ENCODE results near the gene EFCC1.
A peak's percentile ranks its signal among the peaks of the same experiment; 100 is the strongest.

The EFCC1 gene

DNA sequence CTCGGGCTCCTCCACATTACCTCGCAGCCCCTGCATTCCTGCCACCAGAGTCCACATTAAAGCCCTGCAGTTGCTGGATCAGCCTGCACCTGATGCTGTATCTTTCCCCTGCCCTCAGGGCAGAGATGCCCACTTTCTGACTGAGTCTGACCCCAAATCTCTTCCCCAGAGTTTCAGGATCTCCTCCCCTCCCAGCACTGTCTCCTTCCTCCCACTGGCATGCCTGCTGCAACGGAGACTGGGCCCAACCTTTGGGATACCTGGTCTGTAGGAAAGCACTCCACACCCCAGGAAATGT is 38.9 kb downstream of the EFCC1 start:
- Histone ChIP-seq H3K4me3 (ENCODE audit: control insufficient read depth in 1 of 7, extremely low read depth in 1 of 7, insufficient read depth in 4 of 7, low read depth in 2 of 7, low read length in 6 of 7) (no peak overlapping the region), H3K9me3 (ENCODE audit: control extremely low read depth in 1 of 5, control insufficient read depth in 4 of 5, insufficient read depth in 2 of 5, low read depth in 1 of 5, low read length in 4 of 5) (peaks cover 0 to 4% (median 0%) of the 10 kb centered on the region in 5 experiments), H3K27ac (ENCODE audit: insufficient read depth in 1 of 2, low read depth in 1 of 2, low read length in 2 of 2, poor library complexity in 1 of 2, severe bottlenecking in 2 of 2) (no peak overlapping the region), H3K4me1 (ENCODE audit: control extremely low read depth in 1 of 4, control insufficient read depth in 4 of 4, insufficient read depth in 4 of 4, low read length in 3 of 4) (peaks cover 0 to 32% (median 23%) of the 10 kb centered on the region in 4 experiments), H3K36me3 (ENCODE audit: control insufficient read depth in 4 of 4, insufficient read depth in 4 of 4, low read length in 3 of 4) (peaks cover 0 to 4% (median 0%) of the 10 kb centered on the region in 4 experiments), H3K27me3 (replicated peaks in 2 of 5; ENCODE audit: control insufficient read depth in 4 of 5, insufficient read depth in 5 of 5, low read length in 4 of 5) (no peaks in the 10 kb centered on the region)
- no peak for DNase-seq
- CTCF ChIA-PET, result interaction anchor here (1.1 to 7.8 kb wide), 5 partner anchors 9 to 69 kb away, joined by 3 to 56 read pairs (median 15); no protein-coding TSS in a partner anchor
- 89% methylated on average over 2 of the region's 3 CpGs for WGBS (ENCODE audit: insufficient coverage)
- POLR2A ChIA-PET, result no interaction called here

DNA sequence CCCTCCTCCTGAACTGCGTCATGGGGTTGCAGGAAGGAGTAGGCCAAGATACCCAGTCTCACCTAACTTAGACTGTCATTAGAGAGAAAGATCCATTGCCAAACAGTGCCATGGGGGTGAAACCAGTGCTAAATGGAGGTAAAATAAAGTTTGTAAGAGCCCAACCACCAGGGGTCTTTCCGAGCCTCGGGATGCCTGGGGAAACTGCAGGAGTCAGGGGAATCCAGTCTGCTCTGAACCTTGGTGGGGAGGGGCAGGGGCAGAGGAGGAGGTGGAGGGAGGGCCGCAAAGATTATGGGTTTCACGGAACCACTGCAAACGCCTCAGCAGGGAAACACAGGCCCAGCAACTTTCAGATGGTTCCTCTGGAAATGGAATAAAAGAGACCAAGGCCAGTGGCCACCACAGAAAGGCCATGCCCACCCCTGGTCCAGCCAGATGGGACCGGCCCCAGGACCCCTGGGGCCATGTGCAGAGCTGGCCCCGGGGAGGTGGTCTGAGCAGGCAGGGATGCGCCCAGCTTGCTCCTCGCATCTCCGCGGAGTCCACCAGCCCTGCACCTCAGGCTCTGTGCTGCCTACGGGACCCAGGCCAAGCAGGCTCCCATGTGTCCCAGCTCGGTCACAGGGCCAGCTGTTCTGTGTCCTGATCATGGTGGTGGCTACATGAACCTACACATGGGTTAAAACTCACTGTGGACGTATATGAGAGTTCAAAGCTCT is 39.6 kb downstream of the EFCC1 start:
- DNase-seq, result no peak
- WGBS (ENCODE audit: insufficient coverage), result 96% methylated on average over 14 of the region's 15 CpGs
- POLR2A ChIA-PET, result interaction anchor here (0.6 kb wide), 1 partner anchor 61 kb away, joined by 8 read pairs; no protein-coding TSS in a partner anchor
- Histone ChIP-seq H3K36me3 (ENCODE audit: control insufficient read depth in 4 of 4, insufficient read depth in 4 of 4, low read length in 3 of 4) (no peaks in the 10 kb centered on the region), H3K27me3 (replicated peaks in 2 of 5; ENCODE audit: control insufficient read depth in 4 of 5, insufficient read depth in 5 of 5, low read length in 4 of 5) (no peaks in the 10 kb centered on the region), H3K4me3 (ENCODE audit: control insufficient read depth in 1 of 7, extremely low read depth in 1 of 7, insufficient read depth in 4 of 7, low read depth in 2 of 7, low read length in 6 of 7) (no peak overlapping the region), H3K9me3 (ENCODE audit: control extremely low read depth in 1 of 5, control insufficient read depth in 4 of 5, insufficient read depth in 2 of 5, low read depth in 1 of 5, low read length in 4 of 5) (peaks cover 0 to 4% (median 0%) of the 10 kb centered on the region in 5 experiments), H3K27ac (ENCODE audit: insufficient read depth in 1 of 2, low read depth in 1 of 2, low read length in 2 of 2, poor library complexity in 1 of 2, severe bottlenecking in 2 of 2) (no peak overlapping the region), H3K4me1 (ENCODE audit: control extremely low read depth in 1 of 4, control insufficient read depth in 4 of 4, insufficient read depth in 4 of 4, low read length in 3 of 4) (peaks cover 0 to 29% (median 18%) of the 10 kb centered on the region in 4 experiments)
- CTCF ChIA-PET, result interaction anchor here (1.0 to 7.8 kb wide), 6 partner anchors 8 to 70 kb away, joined by 3 to 56 read pairs (median 6); no protein-coding TSS in a partner anchor

DNA sequence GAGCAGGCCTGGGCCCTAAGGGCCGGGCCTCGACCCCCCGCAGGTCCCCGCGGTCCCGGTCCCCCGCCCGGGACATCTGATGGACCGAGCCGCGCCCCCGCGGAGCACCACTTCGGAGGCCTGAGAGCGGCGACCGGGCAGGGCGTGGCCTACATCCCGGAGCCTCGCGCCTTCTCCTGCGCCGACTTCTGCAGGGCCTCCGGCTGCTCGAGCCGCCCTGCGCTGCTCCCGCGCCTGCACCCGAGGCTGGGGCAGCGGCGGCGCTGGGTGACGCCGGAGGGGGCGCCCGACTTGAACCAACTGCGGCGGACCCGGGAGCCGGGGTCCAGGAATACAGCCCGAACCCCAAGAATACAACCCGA is 44.6 kb downstream of the EFCC1 start:
- peaks cover 0 to 9% (median 0%) of the 10 kb centered on the region in 5 experiments for H3K27me3 ChIP-seq (replicated peaks in 2 of 5; ENCODE audit: control insufficient read depth in 4 of 5, insufficient read depth in 5 of 5, low read length in 4 of 5)
- POLR2A ChIA-PET, result no interaction called here

DNA sequence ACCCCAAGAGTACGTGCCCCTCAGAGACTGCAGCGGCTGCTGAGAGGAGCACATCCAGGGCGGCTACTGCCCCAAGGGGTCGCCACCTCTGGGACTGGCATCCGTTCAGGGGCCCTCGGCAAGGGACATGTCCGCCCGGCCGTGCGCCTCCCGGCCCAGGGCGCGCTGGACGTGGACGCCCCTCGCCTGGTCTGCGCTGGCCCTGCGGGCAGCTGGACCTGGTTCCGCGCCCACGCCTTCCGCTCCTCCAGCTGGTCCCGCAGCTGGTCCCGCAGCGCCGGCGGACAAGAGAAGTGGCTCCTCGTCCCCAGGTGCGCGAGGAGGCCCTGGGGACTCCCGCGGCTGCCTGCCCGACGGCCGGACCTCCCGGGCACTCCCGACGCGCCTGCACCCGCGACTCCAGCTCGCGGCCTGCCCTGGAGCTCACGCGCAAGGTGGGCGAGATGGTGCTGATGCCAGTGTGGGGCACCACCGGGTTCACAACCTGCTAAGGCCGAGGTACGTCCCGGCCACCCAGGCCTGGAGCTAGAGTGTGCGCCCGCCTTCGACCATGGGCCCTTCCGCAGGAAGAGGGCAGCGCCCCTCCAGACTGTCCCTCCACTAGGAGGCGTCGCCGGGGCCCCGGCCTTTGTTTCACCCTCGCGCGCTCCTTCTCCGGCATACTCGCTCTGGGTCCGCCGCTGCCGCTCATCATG is 45.1 kb downstream of the EFCC1 start:
- peaks cover 0 to 9% (median 0%) of the 10 kb centered on the region in 5 experiments for H3K27me3 ChIP-seq (replicated peaks in 2 of 5; ENCODE audit: control insufficient read depth in 4 of 5, insufficient read depth in 5 of 5, low read length in 4 of 5)
- H3K9me3 ChIP-seq (ENCODE audit: control extremely low read depth in 1 of 5, control insufficient read depth in 4 of 5, insufficient read depth in 2 of 5, low read depth in 1 of 5, low read length in 4 of 5), result peaks cover 0 to 8% (median 0%) of the 10 kb centered on the region in 5 experiments
- H3K36me3 ChIP-seq (ENCODE audit: control insufficient read depth in 4 of 4, insufficient read depth in 4 of 4, low read length in 3 of 4), result no peaks in the 10 kb centered on the region
- ChIA-PET CTCF (interaction anchor here (0.8 to 3.1 kb wide), 8 partner anchors 12 to 100 kb away, joined by 3 to 9 read pairs (median 4); no protein-coding TSS in a partner anchor), POLR2A (no interaction called here)
- peaks cover 0 to 14% (median 6%) of the 10 kb centered on the region in 4 experiments for H3K4me1 ChIP-seq (ENCODE audit: control extremely low read depth in 1 of 4, control insufficient read depth in 4 of 4, insufficient read depth in 4 of 4, low read length in 3 of 4)
- H3K4me3 ChIP-seq (ENCODE audit: control insufficient read depth in 1 of 7, extremely low read depth in 1 of 7, insufficient read depth in 4 of 7, low read depth in 2 of 7, low read length in 6 of 7), result peak overlapping the region in 6 of 7 experiments; percentile 12 to 73 (median 60)
- no peak overlapping the region for H3K27ac ChIP-seq (ENCODE audit: insufficient read depth in 1 of 2, low read depth in 1 of 2, low read length in 2 of 2, poor library complexity in 1 of 2, severe bottlenecking in 2 of 2)
- peak in 2 of 3 donors; percentile 24 for DNase-seq
- WGBS (ENCODE audit: insufficient coverage), result 32% methylated on average over 63 of the region's 67 CpGs

More for the DNA sequence above, 44.6 kb downstream of the EFCC1 start:
- DNase-seq, result peak in 2 of 3 donors; percentile 50 to 65
- Histone ChIP-seq H3K4me3 (ENCODE audit: control insufficient read depth in 1 of 7, extremely low read depth in 1 of 7, insufficient read depth in 4 of 7, low read depth in 2 of 7, low read length in 6 of 7) (peak overlapping the region in 6 of 7 experiments; percentile 12 to 73 (median 60)), H3K36me3 (ENCODE audit: control insufficient read depth in 4 of 4, insufficient read depth in 4 of 4, low read length in 3 of 4) (no peaks in the 10 kb centered on the region), H3K27ac (ENCODE audit: insufficient read depth in 1 of 2, low read depth in 1 of 2, low read length in 2 of 2, poor library complexity in 1 of 2, severe bottlenecking in 2 of 2) (no peak overlapping the region), H3K4me1 (ENCODE audit: control extremely low read depth in 1 of 4, control insufficient read depth in 4 of 4, insufficient read depth in 4 of 4, low read length in 3 of 4) (peaks cover 0 to 14% (median 6%) of the 10 kb centered on the region in 4 experiments), H3K9me3 (ENCODE audit: control extremely low read depth in 1 of 5, control insufficient read depth in 4 of 5, insufficient read depth in 2 of 5, low read depth in 1 of 5, low read length in 4 of 5) (peaks cover 0 to 8% (median 0%) of the 10 kb centered on the region in 5 experiments)
- CTCF ChIA-PET, result interaction anchor here (0.6 to 3.1 kb wide), 6 partner anchors 12 to 75 kb away, joined by 3 to 9 read pairs (median 4); no protein-coding TSS in a partner anchor
- 2% methylated on average over 35 of the region's 43 CpGs for WGBS (ENCODE audit: insufficient coverage)

DNA sequence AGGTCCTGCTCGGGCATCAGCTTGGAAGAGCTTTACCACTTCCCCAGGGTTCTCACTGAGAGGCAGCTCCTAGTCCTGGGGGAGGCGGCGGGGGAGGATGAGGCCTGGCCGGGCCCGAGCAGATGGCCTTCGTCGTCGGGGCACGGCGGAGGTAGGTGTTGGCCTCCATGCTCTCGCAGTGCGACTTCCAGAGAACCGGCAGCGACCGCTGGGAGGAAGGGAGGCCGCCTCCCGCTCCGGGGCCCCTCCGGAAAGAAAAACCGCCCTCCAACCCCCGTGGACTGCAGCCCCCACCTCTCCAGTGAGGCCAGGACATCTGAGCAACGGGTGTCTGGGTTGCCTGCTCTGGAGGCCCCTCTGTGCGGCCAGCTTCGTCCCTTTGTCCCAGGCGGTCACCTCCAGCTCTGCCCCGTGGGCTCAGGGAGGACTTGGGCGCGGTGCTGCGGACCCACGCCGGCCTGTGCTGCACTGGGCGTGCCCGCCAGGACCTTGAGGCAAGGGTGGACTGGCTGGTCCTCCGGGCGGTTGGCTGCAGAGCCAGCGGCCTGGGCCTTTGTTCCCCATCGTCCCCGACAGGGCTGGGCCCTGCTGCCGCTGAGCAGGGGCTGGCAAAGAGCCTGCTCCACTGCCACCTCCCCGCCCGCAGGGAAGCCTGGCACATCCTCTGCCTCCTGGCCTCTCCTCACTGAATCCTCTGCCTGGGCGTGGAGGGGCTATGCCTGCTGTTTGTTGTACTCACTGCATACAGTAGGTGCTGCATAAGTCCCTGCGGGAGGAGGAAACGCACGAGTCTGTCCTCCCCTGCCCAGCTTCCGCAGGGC is 45.8 kb downstream of the EFCC1 start:
- POLR2A ChIA-PET, result no interaction called here
- 95% methylated on average over 38 of the region's 46 CpGs for WGBS (ENCODE audit: insufficient coverage)

DNA sequence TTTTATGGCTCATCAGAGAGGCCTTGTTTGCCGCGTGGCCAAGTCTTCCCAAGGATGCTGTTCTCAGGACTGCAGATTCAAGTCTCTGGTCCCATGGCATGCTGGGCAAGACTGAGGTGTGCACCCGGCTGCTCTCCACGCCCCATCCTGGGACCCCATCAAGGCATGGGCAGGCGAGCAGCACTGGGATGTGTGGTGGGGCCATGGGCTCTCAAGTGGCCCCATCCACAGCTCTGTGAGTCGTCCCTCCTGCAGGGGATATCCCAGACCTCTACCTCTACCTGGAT is 46.4 kb downstream of the EFCC1 start:
- CTCF ChIA-PET, result interaction anchor here (3.1 kb wide), 1 partner anchor 16 kb away, joined by 8 read pairs; no protein-coding TSS in a partner anchor
- Histone ChIP-seq H3K4me3 (ENCODE audit: control insufficient read depth in 1 of 7, extremely low read depth in 1 of 7, insufficient read depth in 4 of 7, low read depth in 2 of 7, low read length in 6 of 7) (no peak overlapping the region), H3K4me1 (ENCODE audit: control extremely low read depth in 1 of 4, control insufficient read depth in 4 of 4, insufficient read depth in 4 of 4, low read length in 3 of 4) (peaks cover 0 to 14% (median 6%) of the 10 kb centered on the region in 4 experiments), H3K27me3 (replicated peaks in 2 of 5; ENCODE audit: control insufficient read depth in 4 of 5, insufficient read depth in 5 of 5, low read length in 4 of 5) (peaks cover 0 to 9% (median 0%) of the 10 kb centered on the region in 5 experiments), H3K9me3 (ENCODE audit: control extremely low read depth in 1 of 5, control insufficient read depth in 4 of 5, insufficient read depth in 2 of 5, low read depth in 1 of 5, low read length in 4 of 5) (peaks cover 0 to 8% (median 0%) of the 10 kb centered on the region in 5 experiments), H3K36me3 (ENCODE audit: control insufficient read depth in 4 of 4, insufficient read depth in 4 of 4, low read length in 3 of 4) (no peaks in the 10 kb centered on the region), H3K27ac (ENCODE audit: insufficient read depth in 1 of 2, low read depth in 1 of 2, low read length in 2 of 2, poor library complexity in 1 of 2, severe bottlenecking in 2 of 2) (no peak overlapping the region)
- DNase-seq, result no peak
- WGBS (ENCODE audit: insufficient coverage), result 98% methylated on average over 6 of the region's 6 CpGs
- POLR2A ChIA-PET, result no interaction called here

More for the DNA sequence above, 45.8 kb downstream of the EFCC1 start:
- peaks cover 0 to 9% (median 0%) of the 10 kb centered on the region in 5 experiments for H3K27me3 ChIP-seq (replicated peaks in 2 of 5; ENCODE audit: control insufficient read depth in 4 of 5, insufficient read depth in 5 of 5, low read length in 4 of 5)
- peak overlapping the region in 1 of 7 experiments; percentile 64 for H3K4me3 ChIP-seq (ENCODE audit: control insufficient read depth in 1 of 7, extremely low read depth in 1 of 7, insufficient read depth in 4 of 7, low read depth in 2 of 7, low read length in 6 of 7)
- no peaks in the 10 kb centered on the region for H3K36me3 ChIP-seq (ENCODE audit: control insufficient read depth in 4 of 4, insufficient read depth in 4 of 4, low read length in 3 of 4)
- CTCF ChIA-PET, result interaction anchor here (0.8 to 3.1 kb wide), 8 partner anchors 13 to 99 kb away, joined by 3 to 9 read pairs (median 4); no protein-coding TSS in a partner anchor
- DNase-seq, result no peak
- H3K9me3 ChIP-seq (ENCODE audit: control extremely low read depth in 1 of 5, control insufficient read depth in 4 of 5, insufficient read depth in 2 of 5, low read depth in 1 of 5, low read length in 4 of 5), result peaks cover 0 to 8% (median 0%) of the 10 kb centered on the region in 5 experiments
- no peak overlapping the region for H3K27ac ChIP-seq (ENCODE audit: insufficient read depth in 1 of 2, low read depth in 1 of 2, low read length in 2 of 2, poor library complexity in 1 of 2, severe bottlenecking in 2 of 2)
- H3K4me1 ChIP-seq (ENCODE audit: control extremely low read depth in 1 of 4, control insufficient read depth in 4 of 4, insufficient read depth in 4 of 4, low read length in 3 of 4), result peaks cover 0 to 14% (median 6%) of the 10 kb centered on the region in 4 experiments
